ENCODE measurements around the gene CRAMP1.
A peak's percentile ranks its signal among the peaks of the same experiment; 100 is the strongest.
"Not testable (repeated sequence)": the region's sequence is repeated elsewhere in the genome, so short reads cannot be mapped to it uniquely, and the experiment has no call there.

The CRAMP1 gene

DNA sequence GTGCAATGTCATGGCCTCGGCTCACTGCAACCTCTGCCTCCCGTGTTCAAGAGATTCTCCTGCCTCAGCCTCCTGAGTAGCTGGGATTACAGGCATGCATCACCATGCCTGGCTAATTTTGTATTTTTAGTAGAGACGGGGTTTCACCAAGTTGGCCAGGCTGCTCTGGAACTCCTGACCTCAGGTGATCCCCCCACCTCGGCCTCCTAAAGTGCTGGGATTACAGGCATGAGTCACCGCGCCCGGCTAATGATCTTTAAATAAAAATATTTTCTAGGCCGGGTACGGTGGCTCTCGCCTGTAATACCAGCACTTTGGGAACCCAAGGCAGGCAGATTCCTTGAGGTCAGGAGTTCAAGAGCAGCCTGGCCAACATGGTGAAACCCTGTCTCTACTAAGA lies 106.1 kb downstream of the CRAMP1 start:
- DNase-seq; in situ Hi-C loops (cut with HindIII; ENCODE audit: low pct_ligation_motif_present, low pct_unique_long_range_greater_than_20kb, low sequenced_read_pairs): not testable (repeated sequence)

DNA sequence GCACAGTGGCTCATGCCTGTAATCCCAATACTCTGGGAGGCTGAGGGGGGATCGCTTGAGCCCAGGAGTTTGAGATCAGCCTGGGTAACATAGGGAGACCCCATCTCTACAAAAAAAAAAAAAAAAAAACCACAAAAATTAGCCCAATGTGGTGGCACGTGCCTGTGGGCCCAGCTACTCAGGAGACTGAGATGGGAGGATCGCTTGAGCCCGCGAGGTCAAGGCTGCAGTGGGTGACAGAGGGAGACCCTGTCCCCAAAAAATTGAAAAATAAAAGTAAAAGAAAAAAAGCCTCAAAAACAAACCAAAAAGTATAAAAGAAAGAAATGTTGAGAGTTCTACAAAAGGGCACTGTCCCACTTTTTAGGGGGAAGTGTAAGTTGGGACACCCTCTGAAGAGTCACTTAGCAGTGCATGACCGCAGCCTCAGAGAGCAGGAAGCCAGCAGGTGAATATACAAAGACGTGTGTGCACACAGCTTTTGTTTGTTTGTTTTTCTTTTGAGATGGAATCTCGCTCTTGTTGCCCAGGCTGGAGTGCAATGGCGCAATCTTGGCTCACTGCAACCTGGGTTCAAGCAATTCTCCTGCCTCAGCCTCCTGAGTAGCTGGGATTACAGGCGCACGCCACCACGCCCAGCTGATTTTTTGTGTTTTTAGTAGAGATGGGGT lies 107.5 kb downstream of the CRAMP1 start:
- DNase-seq; in situ Hi-C loops (cut with HindIII; ENCODE audit: low pct_ligation_motif_present, low pct_unique_long_range_greater_than_20kb, low sequenced_read_pairs): not testable (repeated sequence)

DNA sequence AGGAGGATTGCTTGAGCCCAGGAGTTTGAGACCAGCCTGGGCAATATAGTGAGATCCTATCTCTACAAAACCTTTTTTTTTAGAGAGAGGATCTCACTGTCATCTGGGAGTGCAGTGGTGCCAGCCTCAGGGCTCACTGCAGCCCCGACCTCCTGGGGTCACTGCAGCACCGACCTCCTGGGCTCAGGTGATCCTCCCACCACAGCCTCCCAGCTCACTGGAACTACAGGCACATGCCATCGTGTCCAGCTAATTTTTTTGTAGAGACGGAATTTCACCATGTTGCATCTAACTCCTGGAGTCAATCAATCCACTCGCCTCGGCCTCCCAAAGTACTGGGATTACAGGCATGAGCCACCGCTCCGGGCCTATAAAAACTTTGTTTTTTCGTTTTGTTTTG lies 109.2 kb downstream of the CRAMP1 start:
- DNase-seq, result no peak
- in situ Hi-C loops (cut with HindIII; ENCODE audit: low pct_ligation_motif_present, low pct_unique_long_range_greater_than_20kb, low sequenced_read_pairs), result no loop called here

DNA sequence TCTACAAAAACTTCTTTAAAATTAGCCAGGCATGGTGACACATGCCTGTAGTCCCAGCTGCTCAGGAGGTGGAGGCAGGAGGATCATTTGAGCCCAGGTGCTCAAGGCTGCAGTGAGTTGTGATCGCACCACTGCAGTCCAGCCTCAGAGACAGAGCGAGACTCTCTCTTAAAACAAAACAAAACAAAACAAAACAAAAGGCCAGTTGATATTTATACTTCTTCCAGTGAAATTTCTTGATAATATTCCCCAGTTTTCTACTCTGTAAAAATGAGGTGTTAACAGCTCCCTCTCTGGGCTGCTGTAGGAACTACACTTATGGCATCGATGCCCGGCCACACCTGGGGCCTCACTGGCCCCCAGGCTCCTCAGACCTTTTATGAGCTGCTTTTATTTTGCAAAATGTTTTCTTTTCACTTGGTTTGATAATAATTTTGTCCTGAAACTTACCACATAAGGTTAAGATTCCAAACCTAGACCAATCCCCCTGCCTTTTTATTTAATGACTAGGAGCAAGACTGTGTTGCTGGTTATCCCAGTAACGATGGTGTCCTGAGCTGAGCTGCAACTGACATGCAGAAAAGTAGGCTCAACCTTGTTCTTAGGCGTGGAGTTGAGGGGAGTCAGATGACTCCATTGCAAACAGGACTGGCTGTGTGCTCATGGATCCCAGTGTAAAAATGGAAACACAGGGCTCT lies 111.4 kb downstream of the CRAMP1 start:
- in situ Hi-C loops (cut with HindIII; ENCODE audit: low pct_ligation_motif_present, low pct_unique_long_range_greater_than_20kb, low sequenced_read_pairs), result no loop called here
- peak; percentile 71 for DNase-seq

DNA sequence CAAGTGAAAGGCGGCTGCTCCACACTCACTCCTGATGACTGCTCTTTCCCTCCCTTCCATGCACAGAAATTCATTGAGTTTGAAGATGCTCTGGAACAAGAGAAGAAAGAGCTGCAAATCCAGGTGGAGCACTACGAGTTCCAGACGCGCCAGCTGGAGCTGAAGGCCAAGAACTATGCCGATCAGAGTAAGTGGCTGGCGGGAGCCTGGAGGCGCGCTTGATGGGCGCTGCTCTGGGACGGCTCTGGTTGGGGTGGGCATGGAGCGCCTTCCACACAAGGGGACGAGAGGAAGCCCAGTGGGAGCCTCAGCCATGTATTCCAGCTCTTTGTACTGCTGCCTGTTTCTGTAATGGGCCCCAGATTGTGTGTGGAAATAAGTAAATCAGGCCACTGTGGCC lies 112.3 kb downstream of the CRAMP1 start:
- in situ Hi-C loops (cut with HindIII; ENCODE audit: low pct_ligation_motif_present, low pct_unique_long_range_greater_than_20kb, low sequenced_read_pairs), result no loop called here

DNA sequence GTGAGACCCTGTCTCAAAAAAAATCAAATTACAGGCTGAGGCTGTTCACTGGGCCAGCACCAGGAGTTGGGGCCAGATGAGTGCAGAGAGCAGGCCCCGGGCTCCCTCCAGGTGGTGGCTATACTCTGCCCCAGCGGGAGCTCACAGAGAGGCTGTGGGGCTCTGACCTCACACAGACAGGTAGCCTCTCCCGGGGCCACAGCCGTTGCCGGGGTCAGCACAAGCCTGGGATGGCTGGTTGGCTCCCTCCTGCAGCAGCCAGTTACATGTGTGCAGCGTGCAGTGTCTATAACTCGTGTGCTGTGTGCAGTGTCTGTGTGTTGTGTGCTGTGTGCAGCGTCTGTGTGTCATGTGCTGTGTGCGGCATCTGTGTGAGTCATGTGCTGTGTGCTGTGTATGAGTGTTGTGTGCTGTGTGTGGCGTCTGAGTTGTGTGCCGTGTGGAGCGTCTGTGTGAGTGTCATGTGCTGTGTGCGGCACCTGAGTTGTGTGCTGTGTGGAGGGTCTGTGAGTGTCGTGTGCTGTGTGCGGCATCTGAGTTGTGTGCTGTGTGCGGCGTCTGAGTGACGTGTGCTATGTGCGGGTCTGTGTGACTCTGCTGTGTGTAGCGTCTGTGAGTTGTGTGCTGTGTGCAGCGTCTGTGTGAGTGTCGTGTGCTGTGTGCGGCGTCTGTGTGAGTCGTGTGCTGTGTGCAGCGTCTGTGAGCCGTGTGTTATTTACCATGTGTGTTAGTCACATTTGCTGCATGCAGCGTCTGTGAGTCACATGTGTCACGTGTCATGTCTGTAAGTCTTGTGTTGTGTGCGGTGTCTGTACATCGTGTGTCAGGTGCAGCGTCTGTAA lies 114.7 kb downstream of the CRAMP1 start:
- in situ Hi-C loops (cut with HindIII; ENCODE audit: low pct_ligation_motif_present, low pct_unique_long_range_greater_than_20kb, low sequenced_read_pairs), result no loop called here
- DNase-seq, result no peak

More for the DNA sequence above, 112.3 kb downstream of the CRAMP1 start:
- DNase-seq, result no peak

All from ACHN (cell line).